WI38 (cell line): ENCODE data around the gene FAM83C.
"Not testable (repeated sequence)": the region's sequence is repeated elsewhere in the genome, so short reads cannot be mapped to it uniquely, and the experiment has no call there.

ENCODE experiments used
- H3K4me3 ChIP-seq: 2 replicates; pipeline ENCODE4 v1.5.1; 2011; ENCODE audit warnings: low read depth, mild to moderate bottlenecking, control low read depth, low read length
- CTCF ChIP-seq: IDR thresholded peaks from 2 replicates; pipeline ENCODE4 v1.5.1; 2012; ENCODE audit warnings: low read depth, mild to moderate bottlenecking, control low read depth, low read length

Gene FAM83C

GRCh38 chr20:35267092-35267491, 25.1 kb downstream of the FAM83C start:
- no peak overlapping the region for H3K4me3 ChIP-seq
- TF ChIP-seq CTCF = no peak

GRCh38 chr20:35264755-35265154, 27.5 kb downstream of the FAM83C start:
- TF ChIP-seq CTCF = no peak

GRCh38 chr20:35263532-35264341, 28.5 kb downstream of the FAM83C start:
- TF ChIP-seq CTCF = no peak
- no peak overlapping the region for H3K4me3 ChIP-seq

More at GRCh38 chr20:35264755-35265154, 27.5 kb downstream of the FAM83C start:
- no peak overlapping the region for H3K4me3 ChIP-seq

GRCh38 chr20:35262731-35263531, 29.3 kb downstream of the FAM83C start:
- H3K4me3 ChIP-seq = not testable (repeated sequence)

GRCh38 chr20:35262321-35262720, 29.9 kb downstream of the FAM83C start:
- not testable (repeated sequence) for H3K4me3 ChIP-seq

DNA sequence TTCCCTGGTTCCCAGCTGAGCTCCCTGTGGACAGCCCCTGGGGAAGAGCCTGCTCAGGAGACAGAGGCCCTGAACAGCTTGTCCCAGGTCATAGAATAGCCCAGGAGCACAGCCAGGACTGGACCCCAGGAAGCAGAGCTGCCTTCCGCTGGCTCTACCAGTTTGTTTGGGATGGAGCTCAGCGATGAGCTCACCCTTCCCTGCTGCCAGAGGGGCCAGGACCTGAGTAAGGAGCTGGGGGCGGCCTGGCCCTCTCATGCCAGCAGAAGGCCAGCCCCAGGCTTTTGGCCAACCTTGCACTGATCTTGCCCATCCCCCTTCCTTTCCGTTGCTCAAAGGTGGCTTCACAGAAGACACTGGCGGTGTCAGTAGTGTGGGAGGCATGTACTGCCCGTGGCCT, 31.8 kb downstream of the FAM83C start:
- no peak overlapping the region for H3K4me3 ChIP-seq
- no peak for TF ChIP-seq CTCF

- no peak overlapping the region for H3K4me3 ChIP-seq
Observed at GRCh38 chr20:35257175-35257909, 34.9 kb downstream of the FAM83C start.

More at GRCh38 chr20:35257175-35257909, 34.9 kb downstream of the FAM83C start:
- TF ChIP-seq CTCF = no peak
